HEK293 (cell line): ENCODE measurements around the gene CIDEB.

ENCODE experiments used
- CTCF ChIA-PET: fragments of 350-600 bp; formaldehyde crosslinking; extraction: SDS; loops from one replicate; lab custom pipeline; 2021; ENCODE audit warnings: antibody characterized with exemption; lab: Yijun Ruan, JAX
- POLR2A ChIA-PET: fragments of 300-600 bp; formaldehyde crosslinking; extraction: SDS; loops from one replicate; lab custom pipeline; 2020; ENCODE audit warnings: antibody characterized with exemption, inconsistent platforms; lab: Yijun Ruan, JAX
- H3K27ac ChIP-seq: fragments of 200-500 bp; sonication (Bioruptor generic); 2 replicates; pipeline ENCODE4 v1.5.1; 2014; ENCODE audit warnings: low read depth, low read length, control low read depth, inconsistent platforms; ENCODE audit errors: extremely low read depth
- H3K36me3 ChIP-seq, 2 experiments: fragments of 200-500 bp in 1 of 2; sonication (Bioruptor generic) in 1 of 2; 1 replicate in 1 of 2; 2 replicates in 1 of 2; pipeline ENCODE4 v1.5.1; 2014 to 2017; ENCODE audit warnings: inconsistent platforms in 2 of 2, low read length in 2 of 2; ENCODE audit not compliant: control insufficient read depth in 2 of 2, insufficient read depth in 1 of 2
- H3K4me1 ChIP-seq: fragments of 200-500 bp; sonication (Bioruptor generic); 2 replicates; pipeline ENCODE4 v1.5.1; 2014; ENCODE audit warnings: mild to moderate bottlenecking, low read length, inconsistent platforms; ENCODE audit not compliant: control insufficient read depth, insufficient read depth
- H3K4me3 ChIP-seq: 2 replicates; pipeline ENCODE4 v1.5.1; 2011; ENCODE audit warnings: low read depth, mild to moderate bottlenecking, control low read depth, low read length, moderate library complexity
- H3K9me3 ChIP-seq: fragments of 200-500 bp; sonication (Bioruptor generic); 2 replicates; pipeline ENCODE4 v1.5.1; 2014; ENCODE audit warnings: low read depth, low read length, inconsistent platforms; ENCODE audit not compliant: control insufficient read depth, insufficient read depth
- KLF16 ChIP-seq: fragments of 450-650 bp; formaldehyde crosslinking; IDR thresholded peaks from 2 replicates; pipeline ENCODE4 v1.5.1; 2017; ENCODE audit warnings: missing biosample characterization, missing genetic modification characterization
- PATZ1 ChIP-seq: fragments of 450-650 bp; formaldehyde crosslinking; IDR thresholded peaks from 2 replicates; pipeline ENCODE4 v1.5.1; 2016; ENCODE audit warnings: missing biosample characterization, missing genetic modification characterization
- PRDM10 ChIP-seq: fragments of 450-650 bp; formaldehyde crosslinking; IDR thresholded peaks from 2 replicates; pipeline ENCODE4 v1.5.1; 2016; ENCODE audit warnings: missing biosample characterization, missing genetic modification characterization
- RBAK ChIP-seq: fragments of 450-650 bp; formaldehyde crosslinking; IDR thresholded peaks from 2 replicates; pipeline ENCODE4 v1.5.1; 2016; ENCODE audit warnings: missing biosample characterization, missing genetic modification characterization
- TSHZ1 ChIP-seq: fragments of 450-650 bp; formaldehyde crosslinking; IDR thresholded peaks from 2 replicates; pipeline ENCODE4 v1.5.1; 2016; ENCODE audit warnings: missing biosample characterization, missing genetic modification characterization, borderline replicate concordance
- ZBTB7A ChIP-seq: fragments of 450-650 bp; formaldehyde crosslinking; IDR thresholded peaks from 2 replicates; pipeline ENCODE4 v1.5.1; 2016; ENCODE audit warnings: low read depth, missing biosample characterization, missing genetic modification characterization
- ZNF24 ChIP-seq: fragments of 450-650 bp; formaldehyde crosslinking; IDR thresholded peaks from 2 replicates; pipeline ENCODE4 v1.5.1; 2016; ENCODE audit warnings: missing biosample characterization, missing genetic modification characterization
- ZNF335 ChIP-seq: fragments of 450-650 bp; formaldehyde crosslinking; conservative IDR thresholded peaks from 2 replicates; pipeline ENCODE4 v1.5.1; 2016; ENCODE audit warnings: missing biosample characterization, missing genetic modification characterization
- ZNF394 ChIP-seq: fragments of 450-650 bp; formaldehyde crosslinking; IDR thresholded peaks from 2 replicates; pipeline ENCODE4 v1.5.1; 2016; ENCODE audit warnings: missing biosample characterization, missing genetic modification characterization, mild to moderate bottlenecking, moderate library complexity, borderline replicate concordance
- ZNF416 ChIP-seq: fragments of 450-650 bp; formaldehyde crosslinking; IDR thresholded peaks from 2 replicates; pipeline ENCODE4 v1.5.1; 2016; ENCODE audit warnings: missing biosample characterization, missing genetic modification characterization
- ZNF623 ChIP-seq: fragments of 450-650 bp; formaldehyde crosslinking; IDR thresholded peaks from 2 replicates; pipeline ENCODE4 v1.5.1; 2016; ENCODE audit warnings: missing biosample characterization, missing genetic modification characterization
- ZNF629 ChIP-seq: fragments of 450-650 bp; formaldehyde crosslinking; IDR thresholded peaks from 2 replicates; pipeline ENCODE4 v1.5.1; 2017; ENCODE audit warnings: missing biosample characterization, missing genetic modification characterization
- ZNF777 ChIP-seq: fragments of 450-650 bp; formaldehyde crosslinking; IDR thresholded peaks from 2 replicates; pipeline ENCODE4 v1.5.1; 2017; ENCODE audit warnings: missing biosample characterization, missing genetic modification characterization, borderline replicate concordance
- ZSCAN30 ChIP-seq: fragments of 450-650 bp; IDR thresholded peaks from 2 replicates; pipeline ENCODE4 v1.5.1; 2018; ENCODE audit warnings: missing biosample characterization, mild to moderate bottlenecking, missing genetic modification characterization, moderate library complexity

CIDEB gene

GRCh38 chr14:24343795-24344660 lies 36.3 kb upstream of the CIDEB start (continued):
- TF ChIP-seq ZNF335 (tag by site-specific recombination) (no peak), ZNF629 (tag by site-specific recombination) (0 out of 2 replicates have a peak, but pooled peaks have one; percentile 22), ZNF777 (no peak), PATZ1 (tag by site-specific recombination) (no peak), ZNF394 (peak; percentile 90; the same call in 1 of the 2 replicates), ZNF416 (tag by site-specific recombination) (no peak), KLF16 (tag by site-specific recombination) (no peak), ZSCAN30 (tag by site-specific recombination) (no peak), RBAK (no peak), ZNF24 (tag by site-specific recombination) (no peak), TSHZ1 (no peak), ZNF623 (tag by site-specific recombination) (peak; percentile 64)

GRCh38 chr14:24342889-24343288 lies 35.1 kb upstream of the CIDEB start:
- no peak overlapping the region for H3K4me3 ChIP-seq
- no peaks in the 10 kb centered on the region for H3K9me3 ChIP-seq
- no peak overlapping the region for H3K27ac ChIP-seq
- ChIA-PET POLR2A (no interaction called here), CTCF (interaction anchor here (1.6 to 2.8 kb wide), 2 partner anchors 9 to 10 kb away, joined by 6 to 17 read pairs; no protein-coding TSS in a partner anchor)
- no peaks in the 10 kb centered on the region for H3K4me1 ChIP-seq
- no peaks in the 10 kb centered on the region for H3K36me3 ChIP-seq
- no peak for TF ChIP-seq ZBTB7A
- TF ChIP-seq PRDM10 (tag by site-specific recombination): peak; percentile 75
